Gastrocnemius medialis (tissue), 4 donors: ENCODE measurements around the gene EIPR1. TPM values are rescaled to one million over a fixed set of nuclear protein-coding genes. Genes with fewer than 3 reads are reported as not detected.

ENCODE experiments used
- ATAC-seq, 2 donors: fragments of 150-250 bp; one replicate each; pipeline ENCODE4 v1.9.1; 2016
- DNase-seq, 2 donors: peaks; one replicate each; pipeline ENCODE4 v3.0.0-alpha.2; 2019
- H3K27ac ChIP-seq, 4 donors: fragments of 200-600 bp; sonication (generic); 1 replicate in 1 of 4; 2 replicates in 3 of 4; pipeline ENCODE4 v1.5.1; 2016 to 2018; ENCODE audit warnings: mild to moderate bottlenecking in 2 of 4, moderate library complexity in 1 of 4
- H3K27me3 ChIP-seq, 3 donors: fragments of 200-600 bp; sonication (generic) in 2 of 3; 1 replicate in 1 of 3; 2 replicates in 2 of 3; pipeline versions ENCODE4 v1.5.1 to v1.6.0; 2016 to 2019; ENCODE audit warnings: mild to moderate bottlenecking in 1 of 3, moderate library complexity in 1 of 3
- H3K36me3 ChIP-seq, 2 donors: fragments of 200-600 bp; sonication (generic) in 1 of 2; one replicate each; pipeline ENCODE4 v1.5.1; 2017 to 2018
- H3K4me1 ChIP-seq, 2 donors: fragments of 200-600 bp; sonication (generic) in 1 of 2; one replicate each; pipeline ENCODE4 v1.5.1; 2016 to 2017; ENCODE audit warnings: mild to moderate bottlenecking in 2 of 2
- H3K4me3 ChIP-seq, 4 donors: fragments of 200-600 bp; sonication (generic) in 3 of 4; 1 replicate in 1 of 4; 2 replicates in 3 of 4; pipeline ENCODE4 v1.5.1; 2016 to 2019; ENCODE audit warnings: mild to moderate bottlenecking in 2 of 4
- H3K9me3 ChIP-seq, 3 donors: fragments of 200-600 bp; sonication (generic) in 2 of 3; 1 replicate in 1 of 3; 2 replicates in 2 of 3; pipeline ENCODE4 v1.5.1; 2016 to 2019
- POLR2A ChIP-seq, 2 donors: fragments of 450-650 bp; IDR thresholded peaks; one replicate each; pipeline ENCODE4 v1.6.1; 2017; ENCODE audit warnings: antibody characterized with exemption in 2 of 2, mild to moderate bottlenecking in 2 of 2, moderate library complexity in 2 of 2
- in situ Hi-C, 4 donors: fragments of 200-750 bp; cut with MboI; loops; one replicate each; pipeline versions ENCODE4 v1.15.0 to v1.8.0; 2017; ENCODE audit warnings: low sequenced_read_pairs in 4 of 4
- intact Hi-C: fragments of 100-400 bp; cut with DNase I; formaldehyde crosslinking; loops from one replicate; pipeline ENCODE4 v1.15.1; 2023; ENCODE audit warnings: low total_unique reads
- total RNA-seq, 4 donors: library from RNA; depleted of rRNA; stranded (reverse); fragments of >200 nt; gene quantifications; one replicate each; pipeline versions ENCODE4 v1.1.0 to v1.2.3, GENCODE V29; 2016
- TF ChIP-seq, protein P1 (sequence below), 5 experiments: fragments of 450-650 bp in 3 of 5; fragments of 200-600 bp in 2 of 5; sonication (generic) in 2 of 5; IDR thresholded peaks in 4 of 5; conservative IDR thresholded peaks in 1 of 5; 1 replicate in 4 of 5; 2 replicates in 1 of 5; pipeline ENCODE4 v1.5.1; 2016 to 2019; ENCODE audit warnings: antibody characterized with exemption in 5 of 5, mild to moderate bottlenecking in 3 of 5, moderate library complexity in 3 of 5

EIPR1 gene
- total RNA-seq, 4 donors from 2014 or later, result 23.2 to 30.5 (median 24.4) TPM

DNA sequence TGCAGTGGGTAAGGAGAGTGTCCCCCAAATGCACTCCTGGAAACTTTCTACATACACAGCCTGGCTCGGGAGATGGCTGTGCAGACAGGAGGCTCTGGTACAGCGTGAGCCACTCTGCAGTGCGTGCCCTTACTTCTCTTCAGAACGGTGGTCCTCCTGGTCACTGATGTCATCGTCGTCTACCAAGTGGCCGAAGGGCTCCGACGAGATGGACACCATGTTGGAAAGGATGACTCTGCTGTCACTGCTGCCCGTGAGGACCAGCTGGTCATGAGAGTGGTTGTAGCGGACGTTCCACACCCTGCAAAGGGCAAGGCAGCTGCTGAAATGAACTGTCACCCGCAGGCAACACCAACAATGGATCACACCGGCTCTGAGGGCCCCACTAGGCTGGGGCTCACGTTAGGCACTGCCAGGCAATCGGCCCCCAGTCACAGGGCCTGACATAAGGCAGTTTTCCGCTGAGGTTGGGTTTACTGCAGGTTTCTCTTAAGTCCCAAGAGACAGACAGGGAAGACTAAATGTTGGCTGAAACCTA is 185.3 kb downstream of the EIPR1 start:
- ATAC-seq, result peak in 1 of 2 donors; percentile 41
- in situ Hi-C loops (no loop called here), intact Hi-C loops (loop anchor here (2.0 kb wide), 1 partner anchor 110 kb away; no protein-coding TSS in a partner anchor)
- TF ChIP-seq, protein P1, sequence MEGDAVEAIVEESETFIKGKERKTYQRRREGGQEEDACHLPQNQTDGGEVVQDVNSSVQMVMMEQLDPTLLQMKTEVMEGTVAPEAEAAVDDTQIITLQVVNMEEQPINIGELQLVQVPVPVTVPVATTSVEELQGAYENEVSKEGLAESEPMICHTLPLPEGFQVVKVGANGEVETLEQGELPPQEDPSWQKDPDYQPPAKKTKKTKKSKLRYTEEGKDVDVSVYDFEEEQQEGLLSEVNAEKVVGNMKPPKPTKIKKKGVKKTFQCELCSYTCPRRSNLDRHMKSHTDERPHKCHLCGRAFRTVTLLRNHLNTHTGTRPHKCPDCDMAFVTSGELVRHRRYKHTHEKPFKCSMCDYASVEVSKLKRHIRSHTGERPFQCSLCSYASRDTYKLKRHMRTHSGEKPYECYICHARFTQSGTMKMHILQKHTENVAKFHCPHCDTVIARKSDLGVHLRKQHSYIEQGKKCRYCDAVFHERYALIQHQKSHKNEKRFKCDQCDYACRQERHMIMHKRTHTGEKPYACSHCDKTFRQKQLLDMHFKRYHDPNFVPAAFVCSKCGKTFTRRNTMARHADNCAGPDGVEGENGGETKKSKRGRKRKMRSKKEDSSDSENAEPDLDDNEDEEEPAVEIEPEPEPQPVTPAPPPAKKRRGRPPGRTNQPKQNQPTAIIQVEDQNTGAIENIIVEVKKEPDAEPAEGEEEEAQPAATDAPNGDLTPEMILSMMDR (IDR thresholded peaks at IDR 0.05 in 4 of 5, conservative IDR thresholded peaks at IDR 0.05 in 1 of 5), result no peak
- TF ChIP-seq POLR2A (IDR thresholded peaks at IDR 0.05), result no peak
- H3K4me3 ChIP-seq, result no peak overlapping the region
- H3K4me1 ChIP-seq, result no peaks in the 10 kb centered on the region
- no peaks in the 10 kb centered on the region for H3K27me3 ChIP-seq
- H3K36me3 ChIP-seq, result peaks cover 0 to 9% of the 10 kb centered on the region in 2 donors
- H3K27ac ChIP-seq, result peak overlapping the region in 1 of 4 donors; percentile 16
- no peak for DNase-seq
- no peaks in the 10 kb centered on the region for H3K9me3 ChIP-seq

DNA sequence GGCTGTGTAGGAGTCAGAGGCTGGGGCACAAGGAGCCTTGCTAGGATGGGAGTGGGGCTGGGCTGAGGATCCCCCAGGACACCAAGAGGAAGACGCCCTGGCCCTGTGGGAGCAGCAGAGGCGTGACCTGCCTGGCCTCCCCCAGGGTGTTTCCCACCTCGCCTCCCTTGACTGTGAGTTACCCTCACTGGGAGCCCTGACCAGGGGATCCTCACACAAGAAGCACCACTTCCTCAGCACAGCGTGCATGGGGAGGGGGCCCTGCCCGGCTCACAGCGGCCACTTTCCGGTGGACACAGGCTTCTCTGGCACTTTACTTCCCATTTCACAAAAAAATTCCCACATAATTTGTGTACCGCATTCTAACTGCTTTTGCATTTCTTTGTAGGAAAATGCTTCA is 187.7 kb downstream of the EIPR1 start:
- in situ Hi-C loops, result no loop called here
- H3K36me3 ChIP-seq, result peaks cover 0 to 9% of the 10 kb centered on the region in 2 donors
- ATAC-seq, result no peak
- no peak for DNase-seq
- H3K4me3 ChIP-seq, result no peak overlapping the region
- TF ChIP-seq, protein P1 (IDR thresholded peaks at IDR 0.05 in 4 of 5, conservative IDR thresholded peaks at IDR 0.05 in 1 of 5), result no peak
- no peak for TF ChIP-seq POLR2A (IDR thresholded peaks at IDR 0.05)
- no peaks in the 10 kb centered on the region for H3K27me3 ChIP-seq
- H3K9me3 ChIP-seq, result no peaks in the 10 kb centered on the region
- H3K27ac ChIP-seq, result no peak overlapping the region
- H3K4me1 ChIP-seq, result no peaks in the 10 kb centered on the region
- intact Hi-C loops, result no loop called here

DNA sequence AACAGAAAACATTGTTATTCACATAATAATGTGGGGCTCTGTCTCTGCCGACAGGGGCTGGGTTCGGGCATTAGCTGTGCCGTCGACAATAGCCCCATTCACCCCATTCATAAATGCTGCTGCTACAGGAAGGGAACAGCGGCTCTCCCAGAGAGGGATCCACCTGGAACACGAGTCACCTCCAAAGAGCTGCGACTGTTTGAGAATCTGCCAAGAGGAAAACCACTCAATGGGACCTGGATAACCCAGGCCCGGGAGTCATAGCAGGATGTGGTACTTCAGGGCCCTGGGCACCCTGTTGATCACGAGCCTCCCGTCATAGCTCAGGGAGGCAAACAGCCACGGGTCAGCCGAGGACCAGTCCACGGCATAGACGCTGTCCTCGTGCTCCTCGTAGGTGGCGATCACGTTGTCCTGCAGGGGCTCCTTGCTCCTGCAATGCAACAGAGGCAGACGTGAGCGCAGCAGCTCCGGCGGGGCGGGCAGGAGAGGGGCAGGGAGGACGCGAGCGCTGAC is 188.5 kb downstream of the EIPR1 start:
- Histone ChIP-seq H3K4me1 (no peaks in the 10 kb centered on the region), H3K9me3 (no peaks in the 10 kb centered on the region), H3K27me3 (no peaks in the 10 kb centered on the region), H3K27ac (no peak overlapping the region), H3K36me3 (peaks cover 0 to 9% of the 10 kb centered on the region in 2 donors), H3K4me3 (no peak overlapping the region)
- ATAC-seq (no peak), DNase-seq (no peak)
- TF ChIP-seq POLR2A (IDR thresholded peaks at IDR 0.05), result no peak
- TF ChIP-seq, protein P1 (IDR thresholded peaks at IDR 0.05 in 4 of 5, conservative IDR thresholded peaks at IDR 0.05 in 1 of 5), result no peak
- in situ Hi-C loops, result no loop called here
- intact Hi-C loops, result no loop called here

DNA sequence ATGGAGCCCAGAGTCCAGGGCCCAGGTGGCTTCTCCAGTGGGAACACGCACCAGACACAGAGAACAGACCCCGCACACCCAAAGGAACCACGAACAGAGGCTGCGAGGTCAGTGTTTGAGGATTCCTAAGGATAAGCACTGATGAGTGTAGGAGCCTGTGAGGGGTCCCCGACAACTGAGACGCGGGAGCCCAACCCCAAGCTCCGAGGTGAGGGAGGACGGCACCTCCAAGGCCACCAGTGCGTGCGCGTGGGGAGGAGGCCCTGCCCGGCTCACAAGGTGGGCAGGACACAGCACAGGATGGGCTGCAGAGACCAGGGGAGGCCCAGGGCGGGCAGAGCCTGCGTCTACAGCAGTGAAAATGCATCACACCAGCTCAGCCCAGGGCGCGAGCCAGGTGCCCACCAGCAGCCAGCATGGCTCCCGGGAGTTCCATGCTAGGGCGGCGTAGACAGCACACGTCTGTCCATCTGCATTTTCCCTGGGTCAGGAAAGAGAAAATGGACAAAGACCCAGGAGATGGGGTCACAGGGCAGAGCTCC is 189.1 kb downstream of the EIPR1 start:
- no peak for TF ChIP-seq POLR2A (IDR thresholded peaks at IDR 0.05)
- TF ChIP-seq, protein P1 (IDR thresholded peaks at IDR 0.05 in 4 of 5, conservative IDR thresholded peaks at IDR 0.05 in 1 of 5), result no peak
- Histone ChIP-seq H3K36me3 (peaks cover 0 to 9% of the 10 kb centered on the region in 2 donors), H3K4me1 (no peaks in the 10 kb centered on the region), H3K9me3 (no peaks in the 10 kb centered on the region), H3K27me3 (no peaks in the 10 kb centered on the region), H3K4me3 (no peak overlapping the region), H3K27ac (no peak overlapping the region)
- DNase-seq (no peak), ATAC-seq (no peak)
- in situ Hi-C loops (no loop called here), intact Hi-C loops (no loop called here)
